ENCODE results near the gene RBM27. TPM values are rescaled to one million over a fixed set of nuclear protein-coding genes. Genes with fewer than 3 reads are reported as not detected.

RBM27 gene
- total RNA-seq, 1 experiment from 2014 or later: 22.5 TPM

DNA sequence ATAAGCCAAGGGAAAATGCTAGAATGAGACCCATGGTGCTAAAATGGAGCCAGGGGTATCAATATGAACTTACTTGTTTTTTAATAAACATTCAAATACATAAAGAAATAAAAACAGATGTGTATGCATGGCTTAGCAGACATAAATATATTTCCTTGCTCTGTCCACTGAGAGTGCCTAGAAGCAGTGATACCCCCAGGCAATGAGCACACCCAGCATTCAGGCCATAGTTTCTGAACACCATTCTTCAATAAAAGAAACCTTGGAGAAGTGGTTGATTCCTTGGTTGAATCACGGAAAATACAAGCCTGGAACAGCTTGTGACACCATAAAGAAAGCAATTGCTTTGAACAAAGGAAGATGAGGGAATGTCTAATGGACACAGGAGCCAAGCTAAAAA lies 37.5 kb upstream of the RBM27 start:
- TF ChIP-seq CTCF (IDR thresholded peaks at IDR 0.05) (no peak), TCF7L2 (IDR thresholded peaks at IDR 0.05; ENCODE audit: low read depth, low read length) (no peak), SIN3A (IDR thresholded peaks at IDR 0.05; ENCODE audit: borderline replicate concordance, insufficient read depth, low read depth, low read length) (no peak), POLR2AphosphoS5 (IDR thresholded peaks at IDR 0.05; ENCODE audit: low read depth, low read length) (no peak), REST (IDR thresholded peaks at IDR 0.05; ENCODE audit: insufficient read depth in 1 of 2, low read depth in 2 of 2, low read length in 1 of 2) (no peak)
- intact Hi-C loops (cut with micrococcal nuclease; ENCODE audit: unreplicated experiment): no loop called here
- no peak for DNase-seq (ENCODE audit: low read depth, low spot score)
- no peaks in the 10 kb centered on the region for H3K27me3 ChIP-seq (ENCODE audit: control insufficient read depth, insufficient read depth, low read length)
- no peaks in the 10 kb centered on the region for H3K4me1 ChIP-seq (ENCODE audit: control insufficient read depth, insufficient read depth, low read length)
- POLR2A ChIA-PET: interaction anchor here (0.7 kb wide), 1 partner anchor 35 kb away, joined by 4 read pairs; no protein-coding TSS in a partner anchor
- BruUV-seq (replicated peaks): no TSS peak
- H3K27ac ChIP-seq (ENCODE audit: low read length): no peak overlapping the region
- in situ Hi-C loops (cut with HindIII; ENCODE audit: low pct_unique_long_range_greater_than_20kb, low sequenced_read_pairs): no loop called here
- no peak for ATAC-seq
- H3K9me3 ChIP-seq (ENCODE audit: control insufficient read depth, insufficient read depth, low read depth, low read length): no peaks in the 10 kb centered on the region
- peaks cover 32% of the 10 kb centered on the region for H3K36me3 ChIP-seq (ENCODE audit: control insufficient read depth, insufficient read depth, low read length)
- CTCF ChIA-PET: no interaction called here
- no peak overlapping the region for H3K4me3 ChIP-seq (ENCODE audit: low read depth in 2 of 2, low read length in 2 of 2)

- intact Hi-C loops (cut with micrococcal nuclease; ENCODE audit: unreplicated experiment): no loop called here
- in situ Hi-C loops (cut with HindIII; ENCODE audit: low pct_unique_long_range_greater_than_20kb, low sequenced_read_pairs): no loop called here
- no TSS peak for BruUV-seq (replicated peaks)
Measured at GRCh38 chr5:146169076-146169475, 34.3 kb upstream of the RBM27 start.

More at GRCh38 chr5:146169076-146169475, 34.3 kb upstream of the RBM27 start:
- H3K36me3 ChIP-seq (ENCODE audit: control insufficient read depth, insufficient read depth, low read length): peaks cover 35% of the 10 kb centered on the region
- POLR2A ChIA-PET: no interaction called here
- ATAC-seq (no peak), DNase-seq (ENCODE audit: low read depth, low spot score) (no peak)
- H3K27ac ChIP-seq (ENCODE audit: low read length): no peak overlapping the region
- no peak for TF ChIP-seq POLR2AphosphoS5 (IDR thresholded peaks at IDR 0.05; ENCODE audit: low read depth, low read length)
- no peak for TF ChIP-seq CTCF (IDR thresholded peaks at IDR 0.05)
- TF ChIP-seq TCF7L2 (IDR thresholded peaks at IDR 0.05; ENCODE audit: low read depth, low read length): no peak
- TF ChIP-seq SIN3A (IDR thresholded peaks at IDR 0.05; ENCODE audit: borderline replicate concordance, insufficient read depth, low read depth, low read length): no peak
- TF ChIP-seq REST (IDR thresholded peaks at IDR 0.05; ENCODE audit: insufficient read depth in 1 of 2, low read depth in 2 of 2, low read length in 1 of 2): no peak
- H3K9me3 ChIP-seq (ENCODE audit: control insufficient read depth, insufficient read depth, low read depth, low read length): no peaks in the 10 kb centered on the region
- H3K27me3 ChIP-seq (ENCODE audit: control insufficient read depth, insufficient read depth, low read length): no peaks in the 10 kb centered on the region
- no peaks in the 10 kb centered on the region for H3K4me1 ChIP-seq (ENCODE audit: control insufficient read depth, insufficient read depth, low read length)
- H3K4me3 ChIP-seq (ENCODE audit: low read depth in 2 of 2, low read length in 2 of 2): no peak overlapping the region
- CTCF ChIA-PET: no interaction called here

Measured in Panc1 (cell line).